Smooth muscle cell (in vitro differentiated cells): ENCODE data around the gene DPPA5. TPM values are rescaled to one million over a fixed set of nuclear protein-coding genes. Genes with fewer than 3 reads are reported as not detected.
"Not testable (repeated sequence)": the region's sequence is repeated elsewhere in the genome, so short reads cannot be mapped to it uniquely, and the experiment has no call there.

ENCODE experiments used
- DNase-seq: peaks from one replicate; lab custom pipeline; 2025; ENCODE audit not compliant: unreplicated experiment; lab: John Stamatoyannopoulos, UW
- H2AFZ ChIP-seq: fragments of 200-600 bp; sonication (generic); 2 replicates; pipeline ENCODE4 v1.6.0; 2016; ENCODE audit warnings: antibody characterized with exemption, low read depth, mild to moderate bottlenecking
- H3F3A ChIP-seq: fragments of 200-600 bp; sonication (generic); 2 replicates; pipeline ENCODE4 v1.6.0; 2017; ENCODE audit warnings: antibody characterized with exemption, low read depth
- H3K27ac ChIP-seq: fragments of 200-600 bp; sonication (generic); 2 replicates; pipeline ENCODE4 v1.5.1; 2016; ENCODE audit warnings: low read depth, mild to moderate bottlenecking
- H3K27me3 ChIP-seq: fragments of 200-600 bp; sonication (generic); 2 replicates; pipeline ENCODE4 v1.6.1; 2016; ENCODE audit warnings: low read depth, mild to moderate bottlenecking
- H3K36me3 ChIP-seq: fragments of 200-600 bp; sonication (generic); 2 replicates; pipeline ENCODE4 v1.5.1; 2016; ENCODE audit warnings: low read depth
- H3K4me1 ChIP-seq: fragments of 200-600 bp; sonication (generic); 2 replicates; pipeline ENCODE4 v1.5.1; 2016; ENCODE audit warnings: low read depth
- H3K4me2 ChIP-seq: fragments of 200-600 bp; sonication (generic); 2 replicates; pipeline ENCODE4 v1.6.0; 2016; ENCODE audit warnings: mild to moderate bottlenecking
- H3K4me3 ChIP-seq: fragments of 200-600 bp; sonication (generic); 2 replicates; pipeline ENCODE4 v1.5.1; 2016; ENCODE audit warnings: mild to moderate bottlenecking
- H3K79me2 ChIP-seq: fragments of 200-600 bp; sonication (generic); 2 replicates; pipeline ENCODE4 v1.6.0; 2016; ENCODE audit warnings: low read depth, mild to moderate bottlenecking
- H3K9ac ChIP-seq: fragments of 200-600 bp; sonication (generic); 2 replicates; pipeline ENCODE4 v1.6.0; 2016; ENCODE audit warnings: low read depth
- H3K9me3 ChIP-seq: fragments of 200-600 bp; sonication (generic); replicated peaks from 2 replicates; pipeline ENCODE4 v1.5.1; 2016; ENCODE audit warnings: low read depth
- H4K20me1 ChIP-seq: fragments of 200-600 bp; sonication (generic); 2 replicates; pipeline ENCODE4 v1.6.0; 2016; ENCODE audit warnings: low read depth
- CTCF ChIP-seq: fragments of 200-600 bp; sonication (generic); IDR thresholded peaks from 2 replicates; pipeline ENCODE4 v1.5.1; 2017; ENCODE audit warnings: borderline replicate concordance, mild to moderate bottlenecking, antibody characterized with exemption; ENCODE audit not compliant: insufficient read depth, poor library complexity, severe bottlenecking
- WGBS: methylation state at CpG from one replicate; pipeline ENCODE4 v1.1.7; 2016; ENCODE audit warnings: low lambda C conversion rate; 5-methylcytosine and 5-hydroxymethylcytosine counted together
- polyA plus RNA-seq: library from polyadenylated mRNA; unstranded; fragments of >200 nt; fragmentation: Nextera tagmentation; extraction: Ambion mirVana; gene quantifications from 2 replicates; pipeline ENCODE4 v1.2.1, GENCODE V29; 2016
- total RNA-seq: library from RNA; depleted of rRNA; stranded (reverse); fragments of >200 nt; gene quantifications from 2 replicates; pipeline ENCODE4 v1.2.3, GENCODE V29; 2014

The DPPA5 gene
- total and polyA plus RNA-seq, 2 experiments from 2014 or later = not detected

- no peak for TF ChIP-seq CTCF
- H3K4me3 ChIP-seq = no peak within 1 kb of the TSS
- H3K4me1 ChIP-seq = no peaks in the 10 kb centered on the region
- no peaks in the 10 kb centered on the region for H4K20me1 ChIP-seq
- H3K79me2 ChIP-seq = no peaks in the 10 kb centered on the region
- H3K4me2 ChIP-seq = no peak within 1 kb of the TSS
- no peak within 1 kb of the TSS for H3K27ac ChIP-seq
- H3F3A ChIP-seq = no peaks in the 10 kb centered on the region
- no peak within 1 kb of the TSS for H2AFZ ChIP-seq
- DNase-seq = no peak
- H3K36me3 ChIP-seq = no peaks in the 10 kb centered on the region
- no peak within 1 kb of the TSS for H3K9ac ChIP-seq
- no peaks in the 10 kb centered on the region for H3K27me3 ChIP-seq
- no peaks in the 10 kb centered on the region for H3K9me3 ChIP-seq
- 97% methylated on average over 45 of the region's 54 CpGs for WGBS
Measured at GRCh38 chr6:73394577-73395354, 40.7 kb upstream of the DPPA5 start, which contains the start of gene DDX43. Gene DDX43, plus strand, starts transcription at chr6:73394828. Its CDS starts 78 bp downstream, at chr6:73394906.

- DNase-seq = no peak
- Histone ChIP-seq H3F3A (no peaks in the 10 kb centered on the region), H3K36me3 (no peaks in the 10 kb centered on the region), H3K4me1 (peaks cover 3% of the 10 kb centered on the region), H2AFZ (no peak overlapping the region), H4K20me1 (no peaks in the 10 kb centered on the region), H3K4me3 (no peak overlapping the region), H3K4me2 (no peak overlapping the region), H3K27ac (no peak overlapping the region), H3K79me2 (no peaks in the 10 kb centered on the region), H3K9ac (no peak overlapping the region), H3K27me3 (no peaks in the 10 kb centered on the region), H3K9me3 (no peaks in the 10 kb centered on the region)
- WGBS = 91% methylated on average over 3 of the region's 3 CpGs
- TF ChIP-seq CTCF = no peak
Measured at GRCh38 chr6:73393278-73393677, 39.2 kb upstream of the DPPA5 start.

GRCh38 chr6:73392188-73392587 lies 38.1 kb upstream of the DPPA5 start:
- DNase-seq, H3F3A ChIP-seq, H3K27me3 ChIP-seq, H3K36me3 ChIP-seq, H3K4me1 ChIP-seq, H3K4me2 ChIP-seq, H3K27ac ChIP-seq, H2AFZ ChIP-seq, H3K9me3 ChIP-seq, H3K9ac ChIP-seq, H3K4me3 ChIP-seq, H4K20me1 ChIP-seq, H3K79me2 ChIP-seq: not testable (repeated sequence)
- 92% methylated on average over 4 of the region's 4 CpGs for WGBS

- Histone ChIP-seq H3K4me3 (no peak overlapping the region), H3K27me3 (no peaks in the 10 kb centered on the region), H3K36me3 (no peaks in the 10 kb centered on the region), H3F3A (no peaks in the 10 kb centered on the region), H3K9me3 (no peaks in the 10 kb centered on the region), H3K79me2 (no peaks in the 10 kb centered on the region), H3K27ac (no peak overlapping the region), H3K4me2 (no peak overlapping the region), H3K9ac (no peak overlapping the region), H2AFZ (no peak overlapping the region), H3K4me1 (peaks cover 3% of the 10 kb centered on the region), H4K20me1 (no peaks in the 10 kb centered on the region)
- 54% methylated on average over 2 of the region's 2 CpGs for WGBS
- no peak for TF ChIP-seq CTCF
- no peak for DNase-seq
Measured at GRCh38 chr6:73391675-73392074, 37.6 kb upstream of the DPPA5 start.
